Effector CD4-positive, alpha-beta T cell (primary cell): Measurements from ENCODE around the gene MPV17.
"Not testable (repeated sequence)": the region's sequence is repeated elsewhere in the genome, so short reads cannot be mapped to it uniquely, and the experiment has no call there.

Source experiments
- DNase-seq: peaks from one replicate; pipeline ENCODE4 v3.0.0-alpha.2; 2020
- total RNA-seq: gene quantifications from one replicate; lab custom pipeline; 2026; lab: John Stamatoyannopoulos, UW

Gene MPV17
- total RNA-seq = 16.7 reads per million, percentile 43 among the genes with 10 or more reads in this experiment

DNA sequence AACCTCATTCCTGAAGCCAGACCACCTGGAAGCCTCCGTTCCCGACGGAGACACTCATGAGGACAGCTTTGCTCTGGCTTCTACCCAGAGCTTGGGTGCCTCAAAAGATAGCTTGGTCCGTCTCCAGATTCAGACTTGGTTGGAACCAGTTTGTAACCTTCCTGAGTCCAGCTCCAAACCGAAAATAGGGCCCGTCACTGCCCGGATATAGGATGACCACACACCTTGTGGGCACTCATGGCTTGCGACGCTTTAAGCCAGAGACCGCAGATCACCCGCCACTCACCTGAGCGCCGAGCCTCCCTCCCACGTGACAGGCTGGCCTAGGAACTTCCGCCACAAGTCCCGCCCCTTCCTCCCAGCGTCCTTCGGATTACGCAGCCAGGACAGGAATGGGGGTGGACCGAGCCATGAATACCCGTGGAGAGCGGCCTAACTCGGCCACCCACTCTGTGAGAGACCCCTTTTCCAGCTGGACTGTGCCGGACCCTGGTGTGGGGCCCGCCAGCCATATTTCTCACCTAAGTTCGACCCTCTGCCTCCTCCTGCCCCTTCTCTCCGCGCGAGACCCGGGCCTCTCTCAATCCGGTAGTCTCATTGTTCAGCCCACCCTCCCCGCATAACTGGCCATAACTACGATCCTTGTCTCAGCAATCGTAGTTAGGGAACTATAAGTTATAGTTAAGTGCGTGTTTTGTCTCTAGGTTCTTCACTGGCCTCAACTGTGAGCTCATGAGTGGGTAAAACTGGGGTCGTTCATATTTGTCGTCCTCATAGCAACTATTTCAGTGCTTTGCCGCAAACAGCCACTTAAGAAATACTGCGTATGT is at the start of gene MPV17:
Gene MPV17 (minus strand): TSS at position 332 of the 830 bp plus-strand sequence. CDS start 580 bp downstream, outside the sequence.
- DNase-seq = peak; percentile 83

GRCh38 chr2:27370816-27371620 is 48.1 kb upstream of the MPV17 start:
- DNase-seq = peak; percentile 12

GRCh38 chr2:27370026-27370815 is 47.3 kb upstream of the MPV17 start, which contains the start of the genes EIF2B4 and SNX17:
Gene EIF2B4 (minus strand): TSS chr2:27370338. CDS start chr2:27370314, 24 bp downstream.
Gene SNX17 (plus strand): TSS chr2:27370616. CDS start chr2:27370744, 128 bp downstream.
- peak; percentile 99 for DNase-seq

- DNase-seq = no peak
Observed at GRCh38 chr2:27369471-27370025, 46.7 kb upstream of the MPV17 start.

DNA sequence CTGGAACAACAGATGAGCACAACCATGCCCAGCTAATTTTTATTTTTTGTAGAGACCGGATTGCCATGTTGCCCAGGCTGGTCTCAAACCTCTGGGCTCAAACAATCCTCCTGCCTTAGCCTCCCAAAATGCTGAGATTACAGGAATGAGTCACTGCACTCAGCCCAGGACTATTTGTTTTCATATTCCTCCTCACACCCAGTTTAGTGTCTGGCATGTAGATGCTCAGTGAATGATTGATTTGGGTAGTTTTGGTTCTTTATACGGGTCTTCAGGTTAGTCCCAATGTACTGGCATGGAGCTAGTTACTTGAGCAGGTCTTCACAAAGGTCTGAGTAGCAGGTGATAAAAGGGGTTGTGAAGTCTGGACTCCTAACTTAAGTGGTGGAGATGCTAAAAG is 41.0 kb upstream of the MPV17 start:
- no peak for DNase-seq

DNA sequence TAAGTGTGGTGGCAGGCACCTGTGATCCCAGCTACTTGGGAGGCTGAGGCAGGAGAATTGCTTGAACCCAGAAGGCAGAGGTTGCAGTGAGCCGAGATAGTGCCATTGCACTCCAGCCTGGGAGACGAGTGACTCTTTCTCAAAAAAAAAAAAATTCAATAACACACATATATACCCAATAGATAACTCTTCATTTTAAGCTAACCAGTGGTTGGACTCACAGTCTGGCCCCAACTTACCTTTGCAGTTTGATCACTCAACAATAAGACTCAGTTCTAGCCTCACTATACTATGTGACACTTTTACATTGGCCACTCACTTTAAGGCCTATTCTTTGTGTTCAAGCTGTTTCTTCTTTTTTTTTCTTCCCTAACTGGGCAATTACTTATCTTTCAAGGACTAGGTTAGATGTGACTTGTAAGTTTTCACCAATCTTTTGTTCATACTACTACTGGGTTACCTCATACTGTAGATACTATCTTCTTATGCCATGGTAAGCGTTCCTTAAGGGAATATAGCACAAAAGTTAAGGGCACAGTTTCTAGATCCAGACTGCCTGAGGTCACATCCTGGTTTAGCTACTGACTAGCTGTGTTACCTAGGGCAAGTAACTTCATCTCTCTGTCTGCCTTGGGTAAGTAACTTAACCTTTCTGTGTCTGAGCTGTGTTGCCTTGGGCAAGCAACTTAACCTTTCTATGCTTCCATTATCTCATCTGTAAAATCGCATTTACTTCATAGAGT is 40.0 kb upstream of the MPV17 start:
- no peak for DNase-seq

GRCh38 chr2:27356382-27357181 is 33.7 kb upstream of the MPV17 start, which contains the start of gene GTF3C2:
Gene GTF3C2 (minus strand): TSS chr2:27356764. CDS start chr2:27343554, 13,210 bp downstream.
- DNase-seq = peak; percentile 91

DNA sequence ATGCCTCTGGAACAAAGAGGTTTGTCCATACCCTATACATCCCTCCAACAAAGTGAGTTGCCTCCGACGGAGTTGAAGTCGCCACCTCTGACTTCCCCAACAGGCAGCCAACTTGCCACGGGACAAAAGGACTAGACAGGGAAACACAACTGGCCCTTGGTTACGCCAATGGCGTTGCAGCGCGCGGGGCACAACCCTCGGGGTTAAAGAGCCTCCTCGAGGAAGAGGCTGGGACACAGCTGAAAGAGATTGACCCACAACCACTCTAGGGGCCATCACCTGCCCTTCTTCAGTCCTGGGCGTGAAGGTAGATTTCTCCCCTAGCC is 33.1 kb upstream of the MPV17 start:
- DNase-seq = no peak

DNA sequence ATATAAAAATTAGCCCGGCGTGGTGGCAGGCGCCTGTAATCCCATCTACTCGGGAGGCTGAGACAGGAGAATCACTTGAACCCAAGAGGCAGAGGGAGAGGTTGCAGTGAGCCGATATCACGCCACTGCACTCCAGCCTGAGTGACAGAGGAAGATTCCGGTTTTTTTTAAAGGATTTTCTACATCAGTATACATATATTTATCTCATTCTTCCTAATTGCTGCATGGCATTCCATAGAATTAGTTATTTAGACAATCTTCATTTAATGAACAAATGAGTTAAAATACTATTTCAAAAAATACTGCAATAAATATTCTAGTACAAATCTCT is 31.7 kb upstream of the MPV17 start:
- DNase-seq = no peak

GRCh38 chr2:27353762-27354596 is 31.1 kb upstream of the MPV17 start:
- DNase-seq = no peak

DNA sequence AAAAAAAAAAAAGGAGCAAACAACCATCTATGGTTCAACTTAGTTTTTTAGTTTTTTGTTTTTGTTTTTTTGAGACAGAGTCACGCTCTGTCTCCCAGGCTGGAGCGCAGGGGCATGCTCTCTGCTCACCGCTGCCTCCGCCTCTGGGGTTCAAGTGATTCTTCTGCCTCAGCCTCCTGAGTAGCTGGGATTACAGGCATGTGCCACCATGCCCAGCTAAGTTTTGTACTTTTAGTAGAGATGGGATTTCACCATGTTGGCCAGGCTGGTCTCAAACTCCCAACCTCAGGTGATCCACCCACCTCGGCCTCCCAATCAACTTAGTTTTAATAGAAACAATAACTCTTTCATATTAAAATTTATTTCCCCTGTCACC is 30.5 kb upstream of the MPV17 start:
- not testable (repeated sequence) for DNase-seq

DNA sequence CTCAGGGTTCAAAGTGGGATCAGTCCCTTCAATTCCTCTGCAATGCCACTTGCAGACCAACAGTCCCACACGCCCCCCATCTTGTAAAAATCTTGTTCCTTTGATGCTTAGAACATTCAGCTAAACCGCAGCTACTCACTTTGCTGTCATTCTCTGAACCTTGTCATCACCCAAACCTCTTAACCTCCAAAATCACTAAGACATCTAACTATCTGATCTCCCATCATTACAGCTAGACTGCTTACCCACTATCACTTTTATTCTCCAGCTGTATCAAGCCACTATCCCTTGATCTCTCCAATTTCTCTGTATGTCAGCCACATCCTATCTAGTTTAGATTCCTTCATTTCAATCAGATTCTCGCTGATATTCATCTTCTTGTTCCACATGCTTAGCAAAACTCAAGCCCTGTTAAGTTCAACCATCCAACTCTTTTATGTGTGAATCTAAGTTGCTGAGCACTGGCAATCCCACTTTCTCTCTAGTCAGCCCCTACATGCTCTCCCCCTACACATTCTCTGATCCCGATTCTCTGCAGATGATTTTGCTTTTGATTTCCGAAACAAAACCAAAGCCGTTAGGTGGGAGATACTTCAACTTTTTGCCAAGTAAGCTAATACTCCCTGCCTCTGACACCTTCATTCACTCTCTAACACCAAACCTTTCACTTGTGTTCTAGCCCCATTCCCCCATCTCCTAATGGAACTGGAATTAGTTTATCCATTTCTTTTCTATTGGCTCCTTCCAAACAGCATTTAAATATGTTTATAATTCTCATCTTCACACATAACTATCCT is 29.1 kb upstream of the MPV17 start:
- no peak for DNase-seq

- DNase-seq = no peak
Observed at GRCh38 chr2:27350106-27350693, 27.3 kb upstream of the MPV17 start.

DNA sequence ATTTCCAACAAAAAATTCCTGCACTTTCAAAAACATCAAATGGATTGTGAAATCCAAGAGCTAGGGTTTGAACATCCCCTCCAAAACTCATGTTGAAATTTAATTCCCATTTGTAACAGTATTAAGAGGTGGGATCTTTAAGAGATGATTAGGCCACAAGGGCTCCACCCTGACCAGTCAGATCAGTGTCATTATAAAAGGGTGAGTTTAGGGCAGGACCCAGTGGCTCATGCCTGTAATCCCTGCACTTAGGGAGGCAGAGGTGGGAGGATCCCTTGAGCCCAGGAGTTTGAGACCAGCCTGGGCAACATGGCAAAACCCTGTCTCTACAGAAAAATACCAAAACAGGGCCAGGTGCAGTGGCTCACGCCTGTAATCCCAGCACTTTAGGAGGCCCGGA is 24.7 kb upstream of the MPV17 start:
- no peak for DNase-seq

GRCh38 chr2:27336173-27336572 is 13.3 kb upstream of the MPV17 start:
- no peak for DNase-seq

- DNase-seq = no peak
Observed at GRCh38 chr2:27335311-27335710, 12.4 kb upstream of the MPV17 start.

DNA sequence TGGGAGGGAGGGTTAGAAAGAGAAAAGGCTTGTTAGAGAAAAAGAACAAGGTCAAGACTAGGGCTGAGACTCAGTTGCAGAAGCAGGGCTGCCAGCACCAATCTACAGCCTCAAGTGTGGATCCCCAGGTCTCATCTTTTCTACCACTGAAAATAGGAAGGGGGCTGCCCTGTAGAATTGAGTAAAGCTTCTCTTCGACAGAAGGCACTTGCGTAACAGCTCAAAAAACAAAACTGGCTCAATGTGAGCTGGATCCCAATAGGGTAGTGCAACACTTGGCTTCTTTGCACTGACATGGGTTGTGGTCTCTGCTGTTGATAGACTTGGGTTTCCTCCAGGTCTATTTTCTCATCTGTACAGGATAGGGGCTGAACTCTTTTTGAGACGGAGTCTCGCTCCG is 1.8 kb upstream of the MPV17 start:
- DNase-seq = no peak

GRCh38 chr2:27323596-27324285 is 844 bp upstream of the MPV17 start:
- DNase-seq = no peak
